Mammary epithelial cell (primary cell): ENCODE measurements around the gene ZMIZ1.

Source experiments
- CTCF ChIP-seq, 2 donors: IDR thresholded peaks in 1 of 2; conservative IDR thresholded peaks in 1 of 2; 2 replicates each; pipeline ENCODE4 v1.5.1; 2011 to 2012; ENCODE audit warnings: inconsistent platforms in 2 of 2, low read length in 2 of 2, mild to moderate bottlenecking in 2 of 2, control low read depth in 1 of 2, low read depth in 1 of 2; ENCODE audit not compliant: insufficient read depth in 1 of 2; ENCODE audit errors: extremely low read depth in 1 of 2
- EZH2 ChIP-seq: IDR thresholded peaks from 2 replicates; pipeline ENCODE4 v1.6.1; 2012; ENCODE audit warnings: low read length, inconsistent platforms, borderline replicate concordance

GRCh38 chr10:79067241-79068202 is 1.2 kb upstream of the ZMIZ1 start:
- TF ChIP-seq CTCF (conservative IDR thresholded peaks at IDR 0.05 in 1 of 2, IDR thresholded peaks at IDR 0.05 in 1 of 2; ENCODE audit: extremely low read depth in 1 of 2, insufficient read depth in 1 of 2, low read depth in 1 of 2, low read length in 2 of 2) (peak in 1 of 2 donors; percentile 16), EZH2 (no peak)
